Uterus (tissue), 4 donors: ENCODE results near the gene RASSF4. TPM values are rescaled to one million over a fixed set of nuclear protein-coding genes. Genes with fewer than 3 reads are reported as not detected.

Experiments
- DNase-seq, 2 donors: peaks; one replicate each; pipeline ENCODE4 v3.0.0-alpha.2; 2019 to 2020
- H3K27ac ChIP-seq, 2 donors: fragments of 200-600 bp; sonication (generic); 1 replicate in 1 of 2; 2 replicates in 1 of 2; pipeline ENCODE4 v1.5.1; 2016 to 2018
- H3K27me3 ChIP-seq, 2 donors: fragments of 200-600 bp; sonication (generic); one replicate each; pipeline ENCODE4 v1.5.1; 2018 to 2019; ENCODE audit warnings: control low read depth in 1 of 2
- H3K36me3 ChIP-seq, 2 donors: fragments of 200-600 bp; sonication (generic); one replicate each; pipeline ENCODE4 v1.5.1; 2019; ENCODE audit warnings: control low read depth in 1 of 2
- H3K4me1 ChIP-seq, 2 donors: fragments of 200-600 bp; sonication (generic); one replicate each; pipeline ENCODE4 v1.5.1; 2018 to 2019; ENCODE audit warnings: control low read depth in 1 of 2
- H3K4me3 ChIP-seq, 2 donors: fragments of 200-600 bp; sonication (generic); 1 replicate in 1 of 2; 2 replicates in 1 of 2; pipeline ENCODE4 v1.5.1; 2018 to 2019; ENCODE audit warnings: mild to moderate bottlenecking in 1 of 2
- H3K9me3 ChIP-seq, 2 donors: fragments of 200-600 bp; sonication (generic); one replicate each; pipeline ENCODE4 v1.5.1; 2019; ENCODE audit warnings: control low read depth in 1 of 2
- POLR2A ChIP-seq, 2 donors: fragments of 450-650 bp; IDR thresholded peaks; one replicate each; pipeline ENCODE4 v1.6.1; 2016; ENCODE audit warnings: antibody characterized with exemption in 2 of 2, mild to moderate bottlenecking in 1 of 2, moderate library complexity in 1 of 2
- intact Hi-C: fragments of 100-400 bp; cut with DNase I; formaldehyde crosslinking; loops from one replicate; pipeline ENCODE4 v1.15.1; 2023; ENCODE audit warnings: low total_unique reads
- total RNA-seq, 4 donors: library from RNA; depleted of rRNA in 3 of 4; stranded (reverse); fragments of >200 nt in 3 of 4; gene quantifications; one replicate each; pipeline versions ENCODE4 v1.1.0 to v1.2.4, GENCODE V29; 2014 to 2023
- TF ChIP-seq, protein P1 (sequence below), 4 experiments: fragments of 200-600 bp in 2 of 4; fragments of 450-650 bp in 2 of 4; sonication (generic) in 2 of 4; IDR thresholded peaks; one replicate each; pipeline ENCODE4 v1.5.1; 2016 to 2019; ENCODE audit warnings: antibody characterized with exemption in 4 of 4, mild to moderate bottlenecking in 2 of 4, moderate library complexity in 1 of 4
- donor health status: DM: yes; HTN: yes; CAD: no.

Gene RASSF4
- total RNA-seq, 4 donors from 2014 or later, result 6.1 to 26.5 (median 8.2) TPM

DNA sequence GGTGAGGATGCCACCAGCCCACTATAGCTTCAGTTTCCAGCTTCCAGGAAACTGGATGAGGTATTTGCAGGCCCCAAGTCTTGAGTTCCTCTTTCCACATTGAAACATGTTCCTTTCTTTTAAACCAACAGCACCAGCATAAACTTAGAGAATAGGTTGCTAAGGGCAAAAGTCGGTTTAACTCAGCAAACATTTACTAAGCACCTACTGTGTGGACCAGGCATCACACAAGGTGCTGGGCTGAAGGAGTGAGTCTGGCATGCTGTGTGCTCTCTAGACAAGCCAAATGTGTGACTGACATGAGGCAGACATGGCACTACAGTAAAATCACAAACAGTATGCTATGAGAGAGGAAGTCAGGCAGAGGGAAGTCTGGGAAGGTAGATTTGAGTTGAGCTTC, 11.0 kb upstream of the RASSF4 start:
- no peaks in the 10 kb centered on the region for H3K27me3 ChIP-seq
- no peaks in the 10 kb centered on the region for H3K36me3 ChIP-seq
- no peak overlapping the region for H3K27ac ChIP-seq
- no peak for DNase-seq
- TF ChIP-seq, protein P1, sequence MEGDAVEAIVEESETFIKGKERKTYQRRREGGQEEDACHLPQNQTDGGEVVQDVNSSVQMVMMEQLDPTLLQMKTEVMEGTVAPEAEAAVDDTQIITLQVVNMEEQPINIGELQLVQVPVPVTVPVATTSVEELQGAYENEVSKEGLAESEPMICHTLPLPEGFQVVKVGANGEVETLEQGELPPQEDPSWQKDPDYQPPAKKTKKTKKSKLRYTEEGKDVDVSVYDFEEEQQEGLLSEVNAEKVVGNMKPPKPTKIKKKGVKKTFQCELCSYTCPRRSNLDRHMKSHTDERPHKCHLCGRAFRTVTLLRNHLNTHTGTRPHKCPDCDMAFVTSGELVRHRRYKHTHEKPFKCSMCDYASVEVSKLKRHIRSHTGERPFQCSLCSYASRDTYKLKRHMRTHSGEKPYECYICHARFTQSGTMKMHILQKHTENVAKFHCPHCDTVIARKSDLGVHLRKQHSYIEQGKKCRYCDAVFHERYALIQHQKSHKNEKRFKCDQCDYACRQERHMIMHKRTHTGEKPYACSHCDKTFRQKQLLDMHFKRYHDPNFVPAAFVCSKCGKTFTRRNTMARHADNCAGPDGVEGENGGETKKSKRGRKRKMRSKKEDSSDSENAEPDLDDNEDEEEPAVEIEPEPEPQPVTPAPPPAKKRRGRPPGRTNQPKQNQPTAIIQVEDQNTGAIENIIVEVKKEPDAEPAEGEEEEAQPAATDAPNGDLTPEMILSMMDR (IDR thresholded peaks at IDR 0.05), result no peak
- TF ChIP-seq POLR2A (IDR thresholded peaks at IDR 0.05), result no peak
- intact Hi-C loops, result no loop called here
- H3K4me1 ChIP-seq, result no peaks in the 10 kb centered on the region
- no peak overlapping the region for H3K4me3 ChIP-seq
- no peaks in the 10 kb centered on the region for H3K9me3 ChIP-seq

DNA sequence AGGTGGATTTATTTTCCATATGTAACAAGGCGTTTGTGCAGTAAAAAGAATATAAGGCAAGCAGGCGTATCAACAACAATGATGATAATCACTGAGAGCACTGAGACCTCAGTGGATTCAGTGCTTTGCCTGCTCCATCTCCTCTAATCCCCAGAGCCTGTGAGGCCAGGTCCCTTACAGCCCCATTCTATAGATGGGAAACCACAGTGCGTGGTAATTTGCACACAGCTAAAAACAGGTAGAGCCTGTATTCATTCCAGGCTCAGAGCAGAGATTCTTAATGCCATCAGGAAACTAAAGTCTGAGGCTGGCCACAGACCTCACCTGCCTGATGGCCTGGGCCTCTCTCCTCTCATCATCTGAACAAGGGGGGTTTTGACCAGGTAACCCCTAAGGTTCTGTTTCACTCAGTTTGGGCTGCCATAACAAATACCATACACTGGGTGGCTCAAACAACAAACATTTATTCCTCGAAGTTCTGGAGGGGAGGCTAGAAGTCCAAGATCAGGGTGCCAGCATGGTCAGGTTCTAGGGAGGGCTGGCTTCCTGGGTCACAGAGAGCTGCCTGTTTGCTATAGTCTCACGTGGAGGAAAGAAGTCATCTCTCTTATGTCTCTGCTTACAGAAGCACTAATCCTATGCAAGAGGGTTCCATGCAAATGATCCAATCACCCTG, 10.3 kb upstream of the RASSF4 start:
- no peak for TF ChIP-seq POLR2A (IDR thresholded peaks at IDR 0.05)
- TF ChIP-seq, protein P1 (IDR thresholded peaks at IDR 0.05), result no peak
- intact Hi-C loops, result no loop called here
- Histone ChIP-seq H3K27me3 (no peaks in the 10 kb centered on the region), H3K9me3 (no peaks in the 10 kb centered on the region), H3K4me1 (no peaks in the 10 kb centered on the region), H3K27ac (no peak overlapping the region), H3K36me3 (no peaks in the 10 kb centered on the region), H3K4me3 (no peak overlapping the region)
- DNase-seq, result no peak

DNA sequence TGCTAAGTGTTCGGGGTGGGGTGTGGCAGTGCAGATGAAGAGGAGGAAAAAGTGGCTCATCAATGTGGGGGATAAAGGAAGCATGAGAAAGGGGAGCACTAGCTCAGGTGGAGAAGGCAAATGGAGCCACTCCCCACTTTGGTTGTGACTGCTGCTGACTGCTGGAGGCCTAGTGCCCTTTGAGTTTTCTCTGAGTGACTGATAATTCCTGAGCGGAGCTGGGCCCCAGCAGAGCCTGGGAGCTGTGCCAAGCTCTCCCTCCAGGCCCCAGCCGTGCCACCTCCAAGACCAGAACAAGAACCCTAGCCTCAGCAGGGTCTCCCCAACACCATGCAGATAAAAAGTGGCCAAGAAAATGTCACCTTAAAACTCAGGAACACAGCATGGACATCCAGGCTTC, 9.7 kb upstream of the RASSF4 start:
- TF ChIP-seq, protein P1 (IDR thresholded peaks at IDR 0.05), result no peak
- TF ChIP-seq POLR2A (IDR thresholded peaks at IDR 0.05), result no peak
- DNase-seq, result no peak
- Histone ChIP-seq H3K27ac (no peak overlapping the region), H3K9me3 (no peaks in the 10 kb centered on the region), H3K4me1 (no peaks in the 10 kb centered on the region), H3K4me3 (no peak overlapping the region), H3K27me3 (no peaks in the 10 kb centered on the region), H3K36me3 (no peaks in the 10 kb centered on the region)
- intact Hi-C loops, result no loop called here

DNA sequence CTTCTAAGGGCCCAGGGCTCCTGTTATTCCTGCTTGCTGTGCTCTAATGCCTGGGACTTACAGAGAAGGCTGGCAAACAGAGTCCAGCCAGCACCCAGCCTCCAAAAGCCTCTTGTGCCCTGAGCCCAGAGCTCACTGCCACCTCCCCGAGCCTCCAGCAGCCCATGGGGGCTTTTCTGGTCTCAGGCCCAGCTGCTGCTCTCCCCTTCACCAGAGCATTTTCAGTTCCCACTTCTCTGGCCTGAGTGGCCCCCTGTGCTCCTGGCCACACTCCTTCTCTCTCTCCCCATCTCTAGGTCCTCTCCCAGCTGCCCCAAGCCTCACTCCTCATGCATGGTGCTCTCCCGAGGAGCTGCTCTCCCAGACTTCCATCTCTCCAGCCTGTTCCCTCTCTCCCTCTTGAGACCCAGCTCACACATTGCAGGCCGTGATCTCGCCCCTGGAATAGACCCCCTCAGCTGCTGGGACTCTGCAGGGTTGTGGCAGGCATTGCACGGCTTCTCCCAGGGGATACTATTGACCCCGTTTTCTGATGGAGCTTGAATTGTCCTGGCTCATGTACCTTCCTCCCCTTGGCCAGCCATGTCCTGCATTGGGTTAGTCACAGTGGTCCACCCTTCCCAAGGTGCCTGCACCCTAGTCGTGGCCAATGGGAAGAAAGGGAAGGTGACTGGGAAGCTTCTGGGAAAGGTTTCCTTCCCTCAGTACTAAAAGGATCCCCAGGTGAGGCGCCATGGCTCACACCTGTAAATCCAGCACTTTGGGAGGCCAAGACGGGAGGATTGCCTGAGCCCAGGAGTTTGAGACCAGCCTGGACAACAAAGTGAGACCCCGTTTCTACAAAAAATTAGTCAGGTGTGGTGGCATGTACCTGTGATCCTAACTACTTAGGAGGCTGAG, 9.0 kb upstream of the RASSF4 start:
- no peak for TF ChIP-seq POLR2A (IDR thresholded peaks at IDR 0.05)
- TF ChIP-seq, protein P1 (IDR thresholded peaks at IDR 0.05), result no peak
- no peaks in the 10 kb centered on the region for H3K36me3 ChIP-seq
- H3K4me3 ChIP-seq, result no peak overlapping the region
- H3K9me3 ChIP-seq, result no peaks in the 10 kb centered on the region
- H3K27ac ChIP-seq, result no peak overlapping the region
- H3K27me3 ChIP-seq, result no peaks in the 10 kb centered on the region
- DNase-seq, result no peak
- intact Hi-C loops, result no loop called here
- H3K4me1 ChIP-seq, result no peaks in the 10 kb centered on the region
